Loucy (cell line): ENCODE results near the gene ATF7IP.
A peak's percentile ranks its signal among the peaks of the same experiment; 100 is the strongest.

Experiments used
- H2AFZ ChIP-seq: fragments of 200-600 bp; sonication (generic); 2 replicates; pipeline ENCODE4 v1.6.0; 2016; ENCODE audit warnings: antibody characterized with exemption, mild to moderate bottlenecking, low read length, moderate library complexity
- H3F3A ChIP-seq: fragments of 200-600 bp; 2 replicates; pipeline ENCODE4 v1.6.0; 2016; ENCODE audit warnings: antibody characterized with exemption, low read depth, mild to moderate bottlenecking
- H3K27me3 ChIP-seq: fragments of 200-600 bp; sonication (generic); 2 replicates; pipeline ENCODE4 v1.6.1; 2014; ENCODE audit warnings: low read length, mild to moderate bottlenecking; ENCODE audit not compliant: insufficient read depth, poor library complexity, severe bottlenecking
- H3K36me3 ChIP-seq: fragments of 200-600 bp; sonication (generic); 2 replicates; pipeline ENCODE4 v1.6.1; 2016; ENCODE audit warnings: low read length; ENCODE audit not compliant: insufficient read depth
- H3K4me1 ChIP-seq: fragments of 200-600 bp; sonication (generic); 2 replicates; pipeline ENCODE4 v1.5.1; 2014; ENCODE audit warnings: low read length, mild to moderate bottlenecking; ENCODE audit not compliant: insufficient read depth, poor library complexity, severe bottlenecking
- H3K4me2 ChIP-seq: fragments of 200-600 bp; sonication (generic); 2 replicates; pipeline ENCODE4 v1.6.0; 2014; ENCODE audit warnings: antibody characterized with exemption, low read length, low read depth, mild to moderate bottlenecking; ENCODE audit not compliant: poor library complexity, severe bottlenecking
- H3K4me3 ChIP-seq: fragments of 200-600 bp; sonication (generic); 2 replicates; pipeline ENCODE4 v1.5.1; 2014; ENCODE audit warnings: low read length, mild to moderate bottlenecking, mixed read lengths; ENCODE audit not compliant: poor library complexity, severe bottlenecking
- H3K79me2 ChIP-seq: fragments of 200-600 bp; sonication (generic); 2 replicates; pipeline ENCODE4 v1.6.1; 2014; ENCODE audit warnings: low read length; ENCODE audit not compliant: insufficient read depth
- H3K9ac ChIP-seq: fragments of 200-600 bp; sonication (generic); 2 replicates; pipeline ENCODE4 v1.6.0; 2014; ENCODE audit warnings: mild to moderate bottlenecking, low read depth, low read length, moderate library complexity; ENCODE audit not compliant: poor library complexity, severe bottlenecking
- H3K9me2 ChIP-seq: fragments of 200-600 bp; sonication (generic); replicated peaks from 2 replicates; pipeline ENCODE4 v1.6.1; 2016; ENCODE audit warnings: low read depth, low read length, mixed read lengths
- H3K9me3 ChIP-seq: fragments of 200-600 bp; sonication (generic); 2 replicates; pipeline ENCODE4 v1.6.1; 2014; ENCODE audit warnings: mild to moderate bottlenecking, antibody characterized with exemption, low read length, low read depth; ENCODE audit not compliant: insufficient read depth
- H4K20me1 ChIP-seq: fragments of 200-600 bp; sonication (generic); 2 replicates; pipeline ENCODE4 v1.6.0; 2014; ENCODE audit warnings: antibody characterized with exemption, low read length, mild to moderate bottlenecking; ENCODE audit not compliant: insufficient read depth, poor library complexity, severe bottlenecking
- CTCF ChIP-seq: fragments of 200-600 bp; sonication (generic); conservative IDR thresholded peaks from 2 replicates; pipeline ENCODE4 v1.5.1; 2014; ENCODE audit warnings: mild to moderate bottlenecking, antibody characterized with exemption, low read length
- EZH2phosphoT487 ChIP-seq: fragments of 200-600 bp; IDR thresholded peaks from 2 replicates; pipeline ENCODE4 v1.6.1; 2018; ENCODE audit warnings: antibody characterized with exemption, mild to moderate bottlenecking, moderate library complexity, borderline replicate concordance

The ATF7IP gene

GRCh38 chr12:14452865-14453264, 87.4 kb downstream of the ATF7IP start:
- Histone ChIP-seq H4K20me1 (peaks cover 51% of the 10 kb centered on the region), H3K4me2 (peak overlapping the region; percentile 25), H3K4me1 (peaks cover 21% of the 10 kb centered on the region), H3K9ac (no peak overlapping the region), H3K27me3 (no peaks in the 10 kb centered on the region), H3K79me2 (peaks cover 68% of the 10 kb centered on the region), H3K9me3 (no peaks in the 10 kb centered on the region), H3K36me3 (peaks cover 77% of the 10 kb centered on the region), H2AFZ (no peak overlapping the region), H3K9me2 (no peaks in the 10 kb centered on the region), H3F3A (no peaks in the 10 kb centered on the region), H3K4me3 (no peak overlapping the region)
- no peak for TF ChIP-seq CTCF
- TF ChIP-seq EZH2phosphoT487, result no peak

GRCh38 chr12:14454098-14454907, 88.8 kb downstream of the ATF7IP start:
- Histone ChIP-seq H3K4me3 (no peak overlapping the region), H3K9me2 (no peaks in the 10 kb centered on the region), H4K20me1 (peaks cover 48% of the 10 kb centered on the region), H3K36me3 (peaks cover 77% of the 10 kb centered on the region; the same call in 1 of the 2 replicates), H3K4me2 (no peak overlapping the region), H3K9me3 (no peaks in the 10 kb centered on the region), H2AFZ (no peak overlapping the region), H3K4me1 (peaks cover 21% of the 10 kb centered on the region), H3K79me2 (peaks cover 57% of the 10 kb centered on the region), H3K27me3 (no peaks in the 10 kb centered on the region), H3F3A (no peaks in the 10 kb centered on the region), H3K9ac (no peak overlapping the region)
- TF ChIP-seq CTCF (peak; percentile 97), EZH2phosphoT487 (no peak)

GRCh38 chr12:14460212-14460841, 94.8 kb downstream of the ATF7IP start:
- Histone ChIP-seq H3K4me1 (no peaks in the 10 kb centered on the region), H2AFZ (no peak overlapping the region), H4K20me1 (peaks cover 26% of the 10 kb centered on the region), H3K9me2 (no peaks in the 10 kb centered on the region), H3F3A (no peaks in the 10 kb centered on the region), H3K27me3 (no peaks in the 10 kb centered on the region), H3K4me3 (no peak overlapping the region), H3K9me3 (no peaks in the 10 kb centered on the region), H3K9ac (no peak overlapping the region), H3K4me2 (no peak overlapping the region), H3K36me3 (peaks cover 82% of the 10 kb centered on the region; the same call in 1 of the 2 replicates), H3K79me2 (peaks cover 23% of the 10 kb centered on the region)
- TF ChIP-seq CTCF (no peak), EZH2phosphoT487 (no peak)
